ENCODE measurements around the gene DLL3. TPM values are rescaled to one million over a fixed set of nuclear protein-coding genes. Genes with fewer than 3 reads are reported as not detected.

The DLL3 gene
- total RNA-seq, 2 donors from 2014 or later, result not detected

- Histone ChIP-seq H3K36me3 (replicated peaks in 1 of 2; ENCODE audit: insufficient read depth in 1 of 2, low read depth in 2 of 2) (peaks cover 9 to 13% of the 10 kb centered on the region in 2 donors), H3K27ac (no peak overlapping the region), H3K9me3 (no peaks in the 10 kb centered on the region), H3K27me3 (no peaks in the 10 kb centered on the region), H3K4me1 (peaks cover 3% of the 10 kb centered on the region), H3K4me3 (no peak overlapping the region)
- no peak for ATAC-seq
- TF ChIP-seq POLR2A (IDR thresholded peaks at IDR 0.05), result no peak
- TF ChIP-seq, protein P1, sequence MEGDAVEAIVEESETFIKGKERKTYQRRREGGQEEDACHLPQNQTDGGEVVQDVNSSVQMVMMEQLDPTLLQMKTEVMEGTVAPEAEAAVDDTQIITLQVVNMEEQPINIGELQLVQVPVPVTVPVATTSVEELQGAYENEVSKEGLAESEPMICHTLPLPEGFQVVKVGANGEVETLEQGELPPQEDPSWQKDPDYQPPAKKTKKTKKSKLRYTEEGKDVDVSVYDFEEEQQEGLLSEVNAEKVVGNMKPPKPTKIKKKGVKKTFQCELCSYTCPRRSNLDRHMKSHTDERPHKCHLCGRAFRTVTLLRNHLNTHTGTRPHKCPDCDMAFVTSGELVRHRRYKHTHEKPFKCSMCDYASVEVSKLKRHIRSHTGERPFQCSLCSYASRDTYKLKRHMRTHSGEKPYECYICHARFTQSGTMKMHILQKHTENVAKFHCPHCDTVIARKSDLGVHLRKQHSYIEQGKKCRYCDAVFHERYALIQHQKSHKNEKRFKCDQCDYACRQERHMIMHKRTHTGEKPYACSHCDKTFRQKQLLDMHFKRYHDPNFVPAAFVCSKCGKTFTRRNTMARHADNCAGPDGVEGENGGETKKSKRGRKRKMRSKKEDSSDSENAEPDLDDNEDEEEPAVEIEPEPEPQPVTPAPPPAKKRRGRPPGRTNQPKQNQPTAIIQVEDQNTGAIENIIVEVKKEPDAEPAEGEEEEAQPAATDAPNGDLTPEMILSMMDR (IDR thresholded peaks at IDR 0.05), result no peak
- intact Hi-C loops (cut with DNase I), result no loop called here
- 89 to 93% methylated on average over 3 of the region's 3 CpGs for WGBS, 2 donors
- no peak for DNase-seq
These were observed 6.0 kb upstream of the DLL3 start for GRCh38 chr19:39492788-39493187.

- TF ChIP-seq, protein P1 (IDR thresholded peaks at IDR 0.05), result no peak
- TF ChIP-seq POLR2A (IDR thresholded peaks at IDR 0.05), result no peak
- ATAC-seq, result no peak
- no peak for DNase-seq
- Histone ChIP-seq H3K4me1 (peaks cover 18% of the 10 kb centered on the region), H3K9me3 (no peaks in the 10 kb centered on the region), H3K36me3 (replicated peaks in 1 of 2; ENCODE audit: insufficient read depth in 1 of 2, low read depth in 2 of 2) (peaks cover 0 to 4% of the 10 kb centered on the region in 2 donors), H3K27me3 (peaks cover 0 to 9% of the 10 kb centered on the region in 2 donors), H3K4me3 (no peak overlapping the region), H3K27ac (no peak overlapping the region)
- 83 to 87% methylated on average over 5 of the region's 5 CpGs for WGBS, 2 donors
- intact Hi-C loops (cut with DNase I), result no loop called here
These were observed 4.1 kb upstream of the DLL3 start for GRCh38 chr19:39494661-39495060.

DNA sequence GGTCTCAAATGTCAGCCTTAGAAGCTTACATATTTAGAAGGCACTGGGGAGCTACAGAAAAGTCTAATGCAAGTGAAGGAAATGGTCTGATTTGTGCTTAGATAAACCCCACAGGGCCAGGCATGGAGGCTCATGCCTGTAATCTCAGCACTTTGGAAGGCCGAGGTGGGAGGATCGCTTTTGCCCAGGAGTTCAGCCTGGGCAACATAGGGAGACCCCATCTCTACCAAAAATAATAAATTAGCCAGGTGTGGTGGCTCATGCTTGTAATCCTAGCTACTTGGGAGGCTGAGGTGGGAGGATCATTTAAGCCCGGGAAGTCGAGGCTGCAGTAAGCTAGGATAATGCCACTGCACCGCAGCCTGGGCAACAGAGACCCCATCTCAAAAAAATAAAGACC lies 2.7 kb upstream of the DLL3 start:
- Histone ChIP-seq H3K36me3 (replicated peaks in 1 of 2; ENCODE audit: insufficient read depth in 1 of 2, low read depth in 2 of 2) (no peaks in the 10 kb centered on the region), H3K27me3 (peaks cover 0 to 9% of the 10 kb centered on the region in 2 donors), H3K27ac (no peak overlapping the region), H3K9me3 (no peaks in the 10 kb centered on the region), H3K4me1 (peaks cover 18% of the 10 kb centered on the region), H3K4me3 (no peak overlapping the region)
- no peak for TF ChIP-seq POLR2A (IDR thresholded peaks at IDR 0.05)
- TF ChIP-seq, protein P1 (IDR thresholded peaks at IDR 0.05), result no peak
- ATAC-seq (no peak), DNase-seq (no peak)
- intact Hi-C loops (cut with DNase I), result no loop called here
- WGBS, 2 donors, result 62 to 64% methylated on average over 5 of the region's 5 CpGs

- no peak overlapping the region for H3K4me3 ChIP-seq
- intact Hi-C loops (cut with DNase I), result no loop called here
These were observed 1.1 kb upstream of the DLL3 start for GRCh38 chr19:39497701-39497995.

More at GRCh38 chr19:39497701-39497995, 1.1 kb upstream of the DLL3 start:
- H3K27me3 ChIP-seq, result peaks cover 0 to 9% of the 10 kb centered on the region in 2 donors
- no peak overlapping the region for H3K27ac ChIP-seq
- ATAC-seq, result no peak
- DNase-seq, result no peak
- TF ChIP-seq, protein P1 (IDR thresholded peaks at IDR 0.05), result no peak
- TF ChIP-seq POLR2A (IDR thresholded peaks at IDR 0.05), result no peak
- H3K9me3 ChIP-seq, result no peaks in the 10 kb centered on the region
- peaks cover 21% of the 10 kb centered on the region for H3K4me1 ChIP-seq
- WGBS, 2 donors, result 0% methylated on average over 1 to 7 of the region's 7 CpGs
- no peaks in the 10 kb centered on the region for H3K36me3 ChIP-seq (replicated peaks in 1 of 2; ENCODE audit: insufficient read depth in 1 of 2, low read depth in 2 of 2)
